ENCODE measurements around the gene HADHA.

DNA sequence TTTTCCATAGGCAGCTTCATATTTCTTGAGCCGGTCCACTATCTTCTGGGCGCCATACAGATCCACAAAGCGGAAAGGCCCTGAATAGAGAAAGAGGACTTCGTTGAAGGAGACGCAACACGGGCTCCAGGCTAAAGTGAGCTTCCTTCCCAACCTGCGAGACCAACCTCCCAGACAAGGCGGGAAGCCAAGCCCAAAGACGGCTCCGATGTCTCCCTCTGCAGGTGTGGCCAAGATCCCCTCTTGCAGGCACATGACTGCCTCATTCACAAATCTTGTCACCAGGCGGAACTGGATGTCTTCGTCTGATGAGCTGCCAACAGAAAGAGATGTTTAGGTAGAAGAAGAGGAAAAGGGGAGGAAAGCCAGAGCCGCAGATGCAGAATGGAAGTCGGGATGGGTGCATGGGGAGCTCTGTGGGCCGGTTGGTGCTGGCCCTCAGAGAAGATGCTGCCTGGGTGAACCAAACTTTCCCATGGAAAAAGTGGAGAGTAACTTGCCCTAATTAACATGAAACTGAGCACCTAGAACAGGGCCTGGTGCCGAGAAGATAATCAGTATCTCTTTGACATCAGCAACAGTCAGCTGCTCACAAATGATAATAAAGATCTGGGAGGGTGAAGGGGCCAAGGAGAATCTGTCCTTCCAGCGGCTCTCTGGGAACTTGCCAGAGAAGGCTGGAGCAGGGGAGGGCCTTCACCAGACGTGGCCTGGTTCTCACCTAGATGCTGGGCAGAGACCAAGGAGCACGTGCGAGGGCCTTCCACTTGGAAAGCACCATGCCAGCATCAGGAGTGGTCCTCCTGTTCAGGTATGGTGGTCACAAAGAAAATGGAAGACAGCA lies 52.9 kb downstream of the HADHA start:
- TF ChIP-seq, protein P1, sequence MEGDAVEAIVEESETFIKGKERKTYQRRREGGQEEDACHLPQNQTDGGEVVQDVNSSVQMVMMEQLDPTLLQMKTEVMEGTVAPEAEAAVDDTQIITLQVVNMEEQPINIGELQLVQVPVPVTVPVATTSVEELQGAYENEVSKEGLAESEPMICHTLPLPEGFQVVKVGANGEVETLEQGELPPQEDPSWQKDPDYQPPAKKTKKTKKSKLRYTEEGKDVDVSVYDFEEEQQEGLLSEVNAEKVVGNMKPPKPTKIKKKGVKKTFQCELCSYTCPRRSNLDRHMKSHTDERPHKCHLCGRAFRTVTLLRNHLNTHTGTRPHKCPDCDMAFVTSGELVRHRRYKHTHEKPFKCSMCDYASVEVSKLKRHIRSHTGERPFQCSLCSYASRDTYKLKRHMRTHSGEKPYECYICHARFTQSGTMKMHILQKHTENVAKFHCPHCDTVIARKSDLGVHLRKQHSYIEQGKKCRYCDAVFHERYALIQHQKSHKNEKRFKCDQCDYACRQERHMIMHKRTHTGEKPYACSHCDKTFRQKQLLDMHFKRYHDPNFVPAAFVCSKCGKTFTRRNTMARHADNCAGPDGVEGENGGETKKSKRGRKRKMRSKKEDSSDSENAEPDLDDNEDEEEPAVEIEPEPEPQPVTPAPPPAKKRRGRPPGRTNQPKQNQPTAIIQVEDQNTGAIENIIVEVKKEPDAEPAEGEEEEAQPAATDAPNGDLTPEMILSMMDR (IDR thresholded peaks at IDR 0.05), result no peak
- TF ChIP-seq POLR2A (IDR thresholded peaks at IDR 0.05), result no peak
